Esophagus squamous epithelium (tissue), 4 donors: ENCODE data around the gene UTRN.

ENCODE experiments used
- CTCF ChIP-seq, 6 experiments: fragments of 450-650 bp in 4 of 6; fragments of 200-600 bp in 2 of 6; sonication (generic) in 2 of 6; IDR thresholded peaks; one replicate each; pipeline ENCODE4 v1.5.1; 2016 to 2019; ENCODE audit warnings: antibody characterized with exemption in 6 of 6, mild to moderate bottlenecking in 4 of 6, moderate library complexity in 4 of 6
- POLR2A ChIP-seq, 4 donors: fragments of 450-650 bp; IDR thresholded peaks; one replicate each; pipeline ENCODE4 v1.6.1; 2017; ENCODE audit warnings: antibody characterized with exemption in 4 of 4, mild to moderate bottlenecking in 4 of 4, moderate library complexity in 3 of 4

DNA sequence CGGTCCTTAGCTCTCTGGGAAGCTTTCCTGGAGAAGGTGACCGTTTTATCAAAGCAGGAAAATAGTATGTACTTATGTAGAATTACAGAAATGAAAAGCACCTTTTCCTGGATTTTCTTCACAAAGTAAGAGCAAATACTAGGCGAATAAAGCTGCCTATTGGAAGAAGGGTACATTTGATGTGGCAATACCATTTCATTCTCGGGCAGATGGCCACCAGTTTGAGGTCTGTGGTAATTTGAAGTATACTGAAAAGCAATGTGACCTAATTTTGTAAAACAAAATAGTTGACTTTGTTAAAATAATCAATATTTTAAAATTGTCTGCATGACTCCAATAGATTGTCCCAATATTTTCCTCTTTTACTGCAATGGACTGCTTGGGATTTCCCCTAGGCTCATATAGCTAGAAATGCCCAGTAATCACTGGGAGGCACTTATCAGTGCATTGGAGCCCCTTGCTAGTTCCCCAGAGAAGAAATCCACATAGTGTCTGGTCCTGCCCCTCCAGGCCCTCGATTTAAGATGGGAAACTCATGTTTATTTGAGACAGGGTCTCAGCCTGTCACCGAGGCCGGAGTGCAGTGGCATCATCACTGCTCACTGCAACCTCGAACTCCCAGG lies 7.4 kb upstream of the UTRN start:
- TF ChIP-seq CTCF (IDR thresholded peaks at IDR 0.05) (no peak), POLR2A (IDR thresholded peaks at IDR 0.05) (no peak)
